Neuronal stem cell (in vitro differentiated cells): Measurements from ENCODE around the gene IFITM10.

Experiments used
- DNase-seq: peaks from one replicate; pipeline ENCODE4 v3.0.0-alpha.2; 2013; ENCODE audit warnings: low spot score
- H2AFZ ChIP-seq: one replicate; pipeline ENCODE4 v1.6.1; 2013; ENCODE audit warnings: mild to moderate bottlenecking, low read length, inconsistent platforms
- H2AK5ac ChIP-seq: 2 replicates; pipeline ENCODE4 v1.6.1; 2013; ENCODE audit warnings: low read depth, mild to moderate bottlenecking, inconsistent platforms, low read length, moderate library complexity, mixed read lengths
- H2BK120ac ChIP-seq: 2 replicates; pipeline ENCODE4 v1.6.1; 2013; ENCODE audit warnings: low read depth, mild to moderate bottlenecking, inconsistent platforms, low read length, moderate library complexity, mixed read lengths
- H2BK12ac ChIP-seq: one replicate; pipeline ENCODE4 v1.6.1; 2013; ENCODE audit warnings: low read length, inconsistent platforms
- H2BK15ac ChIP-seq: 2 replicates; pipeline ENCODE4 v1.6.1; 2013; ENCODE audit warnings: mild to moderate bottlenecking, low read length, inconsistent platforms, mixed read lengths
- H2BK5ac ChIP-seq: one replicate; pipeline ENCODE4 v1.6.1; 2013; ENCODE audit warnings: inconsistent platforms, mild to moderate bottlenecking, low read length, moderate library complexity
- H3K14ac ChIP-seq: one replicate; pipeline ENCODE4 v1.6.1; 2013; ENCODE audit warnings: low read length, inconsistent platforms
- H3K18ac ChIP-seq: 2 replicates; pipeline ENCODE4 v1.6.1; 2013; ENCODE audit warnings: low read length, inconsistent platforms
- H3K23ac ChIP-seq: 2 replicates; pipeline ENCODE4 v1.6.1; 2013; ENCODE audit warnings: low read depth, mild to moderate bottlenecking, mixed read lengths, low read length, inconsistent platforms; ENCODE audit not compliant: poor library complexity
- H3K27ac ChIP-seq: replicated peaks from 3 replicates; pipeline ENCODE4 v1.5.1; 2013; ENCODE audit warnings: low read length, inconsistent platforms
- H3K27me3 ChIP-seq, 3 experiments: 2 replicates each; pipeline ENCODE4 v1.6.1; 2013; ENCODE audit warnings: low read length in 3 of 3, mild to moderate bottlenecking in 2 of 3, inconsistent platforms in 1 of 3, low read depth in 1 of 3, mixed read lengths in 1 of 3, moderate library complexity in 1 of 3; ENCODE audit not compliant: control insufficient read depth in 3 of 3, insufficient read depth in 3 of 3
- H3K36me3 ChIP-seq, 2 donors: replicated peaks in 1 of 2; 2 replicates each; pipeline ENCODE4 v1.6.1; 2013; ENCODE audit warnings: low read length in 2 of 2; ENCODE audit not compliant: control insufficient read depth in 2 of 2, insufficient read depth in 2 of 2
- H3K4ac ChIP-seq: 2 replicates; pipeline ENCODE4 v1.6.1; 2013; ENCODE audit warnings: inconsistent platforms, mild to moderate bottlenecking, low read length, moderate library complexity
- H3K4me1 ChIP-seq, 2 donors: 1 replicate in 1 of 2; 2 replicates in 1 of 2; pipeline ENCODE4 v1.6.1; 2013; ENCODE audit warnings: low read length in 2 of 2, low read depth in 1 of 2; ENCODE audit not compliant: control insufficient read depth in 2 of 2, insufficient read depth in 1 of 2
- H3K4me2 ChIP-seq: one replicate; pipeline ENCODE4 v1.6.1; 2013; ENCODE audit warnings: mild to moderate bottlenecking, low read length, inconsistent platforms; ENCODE audit not compliant: insufficient read depth, poor library complexity, severe bottlenecking
- H3K4me3 ChIP-seq, 2 donors: 2 replicates each; pipeline ENCODE4 v1.5.1; 2013; ENCODE audit warnings: low read length in 2 of 2, mild to moderate bottlenecking in 2 of 2, inconsistent platforms in 1 of 2, moderate library complexity in 1 of 2
- H3K79me1 ChIP-seq: one replicate; pipeline ENCODE4 v1.6.1; 2013; ENCODE audit warnings: low read depth, mild to moderate bottlenecking, inconsistent platforms, low read length, moderate library complexity
- H3K9ac ChIP-seq: one replicate; pipeline ENCODE4 v1.6.1; 2013; ENCODE audit warnings: mild to moderate bottlenecking, low read depth, low read length, inconsistent platforms; ENCODE audit not compliant: poor library complexity
- H3K9me3 ChIP-seq, 2 donors: replicated peaks in 1 of 2; 2 replicates each; pipeline versions ENCODE3 to v1.6.1; 2013; ENCODE audit warnings: low read length in 2 of 2, mild to moderate bottlenecking in 2 of 2, inconsistent platforms in 1 of 2, low read depth in 1 of 2, mixed read lengths in 1 of 2, moderate library complexity in 1 of 2; ENCODE audit not compliant: control insufficient read depth in 2 of 2, insufficient read depth in 1 of 2
- H4K8ac ChIP-seq: one replicate; pipeline ENCODE4 v1.6.1; 2013; ENCODE audit warnings: low read depth, mild to moderate bottlenecking, inconsistent platforms, low read length, moderate library complexity
- H4K91ac ChIP-seq: one replicate; pipeline ENCODE4 v1.6.1; 2013; ENCODE audit warnings: low read length, low read depth, mild to moderate bottlenecking, inconsistent platforms; ENCODE audit not compliant: poor library complexity
- WGBS, 2 donors: extraction: QIAGEN DNeasy Blood & Tissue Kit; methylation state at CpG; one replicate each; pipeline ENCODE4 v1.1.7; 2013; ENCODE audit warnings: missing lambda C conversion rate in 2 of 2, mixed read lengths in 1 of 2; ENCODE audit not compliant: insufficient read length in 2 of 2, insufficient replicate concordance in 1 of 2; ENCODE audit errors: extremely low coverage in 2 of 2; 5-methylcytosine and 5-hydroxymethylcytosine counted together

Gene IFITM10

DNA sequence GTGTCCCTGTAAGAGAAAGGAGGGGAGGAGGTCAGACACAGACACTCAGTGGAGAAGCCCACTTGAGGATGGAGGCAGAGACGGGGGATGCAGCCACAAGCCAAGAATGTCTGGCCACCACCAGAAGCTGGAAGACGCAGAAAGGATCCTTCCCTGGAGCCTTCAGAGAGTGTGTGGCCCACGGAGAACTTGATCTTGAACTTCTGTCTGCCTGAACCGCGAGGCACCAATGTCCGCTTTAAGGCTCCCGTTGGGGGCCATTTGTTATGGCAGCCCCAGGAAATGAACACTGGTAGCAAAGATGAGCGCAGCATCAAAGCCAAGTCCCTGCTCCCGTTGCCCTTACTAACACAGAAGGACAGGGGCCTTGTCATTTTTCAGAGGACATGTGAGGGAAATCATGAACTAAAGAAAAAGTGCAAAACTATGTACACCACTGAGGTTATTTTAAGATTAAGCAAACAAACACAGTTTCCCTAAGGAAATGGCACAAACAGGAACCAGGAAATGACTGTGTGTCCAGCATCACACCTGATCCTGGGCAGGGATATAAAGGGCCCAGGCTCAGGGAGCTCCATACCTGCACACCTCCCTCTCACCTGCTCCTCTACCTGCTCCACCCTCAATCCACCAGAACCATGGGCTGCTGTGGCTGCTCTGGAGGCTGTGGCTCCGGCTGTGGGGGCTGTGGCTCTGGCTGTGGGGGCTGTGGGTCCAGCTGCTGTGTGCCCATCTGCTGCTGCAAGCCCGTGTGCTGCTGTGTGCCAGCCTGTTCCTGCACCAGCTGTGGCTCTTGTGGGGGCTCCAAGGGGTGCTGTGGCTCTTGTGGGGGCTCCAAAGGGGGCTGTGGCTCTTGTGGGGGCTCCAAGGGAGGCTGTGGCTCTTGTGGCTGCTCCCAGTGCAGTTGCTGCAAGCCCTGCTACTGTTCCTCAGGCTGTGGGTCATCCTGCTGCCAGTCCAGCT lies 53.5 kb downstream of the IFITM10 start, which contains the start of gene KRTAP5-6:
Gene KRTAP5-6 (plus strand): TSS at position 588 of the 963 bp plus-strand sequence. CDS start 51 bp downstream, at position 639.
- Histone ChIP-seq H2BK120ac (no peak within 1 kb of the TSS), H4K8ac (no peak within 1 kb of the TSS)

DNA sequence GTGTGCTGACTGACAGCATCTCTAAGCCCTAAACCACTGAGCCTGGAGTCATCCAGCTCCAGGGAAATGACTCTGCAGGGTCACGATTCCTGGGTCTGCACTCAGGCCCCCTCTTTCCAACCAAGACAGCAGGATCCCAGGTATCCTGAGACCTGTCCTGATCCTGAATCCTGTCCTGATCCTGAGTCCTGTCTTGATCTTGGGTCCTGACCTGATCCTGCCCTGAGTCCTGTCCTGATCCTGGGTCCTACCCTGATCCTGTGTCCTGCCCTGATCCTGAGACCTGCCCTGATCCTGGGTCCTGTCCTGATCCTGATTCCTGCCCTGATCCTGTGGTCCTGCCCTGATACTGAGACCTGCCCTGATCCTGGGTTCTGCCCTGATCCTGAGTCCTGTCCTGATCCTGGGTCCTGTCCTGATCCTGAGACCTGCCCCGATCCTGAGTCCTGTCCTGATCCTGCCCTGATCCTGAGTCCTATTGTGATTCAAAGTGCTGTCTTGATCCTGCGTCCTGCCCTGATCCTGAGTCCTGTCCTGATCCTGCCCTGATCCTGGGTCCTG lies 54.8 kb downstream of the IFITM10 start:
- H3K27me3 ChIP-seq, result peaks cover 0 to 27% (median 0%) of the 10 kb centered on the region in 3 experiments
- no peak overlapping the region for H2BK5ac ChIP-seq
- no peak overlapping the region for H2BK15ac ChIP-seq
- H3K4me3 ChIP-seq, result no peak overlapping the region
- H3K36me3 ChIP-seq, result no peaks in the 10 kb centered on the region
- no peak overlapping the region for H2AFZ ChIP-seq
- no peak overlapping the region for H2BK120ac ChIP-seq
- H3K4me1 ChIP-seq, result peaks cover 0 to 14% of the 10 kb centered on the region in 2 donors
- no peak overlapping the region for H4K91ac ChIP-seq
- no peak overlapping the region for H3K27ac ChIP-seq
- H3K9me3 ChIP-seq, result no peaks in the 10 kb centered on the region
- no peak overlapping the region for H3K4ac ChIP-seq
- no peak overlapping the region for H3K14ac ChIP-seq
- no peak overlapping the region for H4K8ac ChIP-seq
- H3K9ac ChIP-seq, result no peak overlapping the region
- peaks cover 3% of the 10 kb centered on the region for H3K79me1 ChIP-seq
- no peak for DNase-seq
- H2AK5ac ChIP-seq, result peak overlapping the region; percentile 90
- WGBS, 2 donors, result no CpG with 5 or more reads among the region's 3 CpGs
- H3K18ac ChIP-seq, result peak overlapping the region; percentile 6
- no peak overlapping the region for H3K23ac ChIP-seq
- H3K4me2 ChIP-seq, result no peak overlapping the region
- H2BK12ac ChIP-seq, result peak overlapping the region; percentile 59

More for the DNA sequence above, 53.5 kb downstream of the IFITM10 start, which contains the start of gene KRTAP5-6:
- no peaks in the 10 kb centered on the region for H3K9me3 ChIP-seq
- peak within 1 kb of the TSS; percentile 29 for H2BK5ac ChIP-seq
- H3K9ac ChIP-seq, result no peak within 1 kb of the TSS
- no peaks in the 10 kb centered on the region for H3K36me3 ChIP-seq
- no peak within 1 kb of the TSS for H3K14ac ChIP-seq
- no peak within 1 kb of the TSS for H4K91ac ChIP-seq
- H3K4ac ChIP-seq, result no peak within 1 kb of the TSS
- H3K4me1 ChIP-seq, result peaks cover 5 to 14% of the 10 kb centered on the region in 2 donors
- DNase-seq, result no peak
- peak within 1 kb of the TSS; percentile 71 for H3K18ac ChIP-seq
- H3K27me3 ChIP-seq, result peaks cover 0 to 14% (median 0%) of the 10 kb centered on the region in 3 experiments
- no peak within 1 kb of the TSS for H2AFZ ChIP-seq
- no peak within 1 kb of the TSS for H2AK5ac ChIP-seq
- H3K23ac ChIP-seq, result no peak within 1 kb of the TSS
- H3K4me3 ChIP-seq, result no peak within 1 kb of the TSS
- no CpG with 5 or more reads among the region's 11 CpGs for WGBS, 2 donors
- no peaks in the 10 kb centered on the region for H3K79me1 ChIP-seq
- no peak within 1 kb of the TSS for H3K4me2 ChIP-seq
- H2BK12ac ChIP-seq, result no peak within 1 kb of the TSS
- H3K27ac ChIP-seq, result no peak within 1 kb of the TSS
- H2BK15ac ChIP-seq, result peak within 1 kb of the TSS; percentile 69

DNA sequence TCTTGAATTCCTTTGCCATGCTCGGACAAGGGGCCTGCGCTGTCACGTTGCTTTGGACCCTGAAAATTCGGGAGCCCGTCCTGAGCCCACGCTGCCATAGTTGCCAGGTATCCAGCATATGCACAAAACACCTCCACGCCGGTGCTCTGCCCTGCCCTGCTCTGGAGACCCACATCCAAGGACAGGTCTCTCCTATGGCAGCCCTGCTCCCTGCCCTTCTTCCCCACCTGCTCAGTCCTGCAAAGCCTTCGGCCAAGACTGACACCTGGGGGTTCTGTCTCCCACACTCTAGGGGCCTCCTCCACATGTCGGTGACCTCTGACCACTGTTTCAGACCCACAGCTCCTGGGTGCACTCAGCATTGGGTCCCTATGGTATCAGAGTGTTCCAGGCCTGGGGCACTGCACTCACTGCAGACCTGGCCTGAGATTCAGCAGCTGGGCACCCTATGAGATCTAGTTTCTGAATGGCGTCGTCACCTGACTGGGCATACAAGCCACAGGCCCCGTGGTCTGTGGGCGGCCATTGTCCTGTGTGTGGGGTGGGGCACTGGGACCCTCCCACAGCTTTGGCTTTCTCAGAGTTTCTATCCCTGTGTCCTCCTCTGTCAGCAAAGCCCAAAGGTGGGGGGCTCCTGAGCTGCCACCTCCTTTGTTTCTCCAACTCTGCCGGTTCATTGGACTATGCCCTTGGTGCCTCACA lies 55.4 kb downstream of the IFITM10 start:
- Histone ChIP-seq H3K27me3 (peaks cover 0 to 33% (median 0%) of the 10 kb centered on the region in 3 experiments), H2BK15ac (peak overlapping the region; percentile 95), H3K27ac (no peak overlapping the region), H3K4me1 (peaks cover 0 to 14% of the 10 kb centered on the region in 2 donors), H2AK5ac (peak overlapping the region; percentile 90), H3K23ac (peak overlapping the region; percentile 39), H3K36me3 (no peaks in the 10 kb centered on the region), H3K79me1 (peaks cover 3% of the 10 kb centered on the region), H3K9ac (no peak overlapping the region), H2AFZ (no peak overlapping the region), H3K4ac (peak overlapping the region; percentile 0), H2BK12ac (peak overlapping the region; percentile 59), H4K91ac (peak overlapping the region; percentile 75), H4K8ac (no peak overlapping the region), H2BK5ac (no peak overlapping the region), H3K9me3 (no peaks in the 10 kb centered on the region), H3K4me3 (no peak overlapping the region), H3K14ac (no peak overlapping the region), H3K18ac (peak overlapping the region; percentile 33), H2BK120ac (peak overlapping the region; percentile 50), H3K4me2 (no peak overlapping the region)
- DNase-seq, result no peak
- WGBS, 2 donors, result no CpG with 5 or more reads among the region's 15 CpGs
